H1 (cell line): ENCODE data around the gene CES4A. TPM values are rescaled to one million over a fixed set of nuclear protein-coding genes. Genes with fewer than 3 reads are reported as not detected.

Experiments
- CTCF ChIA-PET: fragments of 300-600 bp; sonication (Branson Sonifier 250); formaldehyde crosslinking; loops from one replicate; lab custom pipeline; 2021; ENCODE audit not compliant: partially characterized antibody; lab: Charles Lee
- POLR2A ChIA-PET: fragments of 300-600 bp; sonication (Branson Sonifier 250); formaldehyde crosslinking; loops from one replicate; lab custom pipeline; 2021; ENCODE audit warnings: inconsistent platforms; ENCODE audit not compliant: partially characterized antibody; lab: Charles Lee
- DNase-seq, 2 experiments: peaks; one replicate each; pipeline versions ENCODE4 v3.0.0 to v3.0.0-alpha.2; 2010 to 2022; ENCODE audit warnings: low spot score in 2 of 2, low read depth in 1 of 2, mixed read lengths in 1 of 2
- FAIRE-seq: peaks from 2 replicates; lab custom pipeline; 2011; peaks lifted over from hg19 to GRCh38; lab: Jason Lieb, UNC
- H2AFZ ChIP-seq: 2 replicates; pipeline ENCODE4 v1.8.1; 2012; ENCODE audit warnings: low read length, inconsistent platforms
- H2AK5ac ChIP-seq: 2 replicates; pipeline ENCODE4 v1.6.1; 2013; ENCODE audit warnings: low read depth, low read length
- H2BK120ac ChIP-seq: replicated peaks from 2 replicates; pipeline ENCODE3; 2013; ENCODE audit warnings: low read depth, low read length, inconsistent platforms
- H2BK12ac ChIP-seq: 2 replicates; pipeline ENCODE4 v1.6.1; 2013; ENCODE audit warnings: low read depth, low read length
- H2BK15ac ChIP-seq: 2 replicates; pipeline ENCODE4 v1.6.1; 2013; ENCODE audit warnings: low read length
- H2BK20ac ChIP-seq: 2 replicates; pipeline ENCODE4 v1.6.1; 2013; ENCODE audit warnings: low read length
- H2BK5ac ChIP-seq: 2 replicates; pipeline ENCODE4 v1.6.1; 2013; ENCODE audit warnings: low read depth, low read length
- H3K14ac ChIP-seq: 2 replicates; pipeline ENCODE4 v1.6.1; 2013; ENCODE audit warnings: inconsistent platforms; ENCODE audit not compliant: insufficient read length
- H3K18ac ChIP-seq: 2 replicates; pipeline ENCODE4 v1.6.1; 2013; ENCODE audit warnings: low read length; ENCODE audit errors: extremely low read depth
- H3K23ac ChIP-seq: 2 replicates; pipeline ENCODE4 v1.6.1; 2013; ENCODE audit warnings: inconsistent platforms; ENCODE audit not compliant: insufficient read length
- H3K23me2 ChIP-seq: 2 replicates; pipeline ENCODE4 v1.6.1; 2013; ENCODE audit warnings: low read depth, low read length
- H3K27ac ChIP-seq: 2 replicates; pipeline ENCODE4 v1.6.1; 2011; ENCODE audit warnings: low read depth, low read length, inconsistent platforms
- H3K27me3 ChIP-seq, 4 experiments: replicated peaks in 1 of 4; 1 replicate in 1 of 4; 2 replicates in 3 of 4; pipeline versions ENCODE4 v1.6.1 to v1.8.1; 2011 to 2013; ENCODE audit warnings: low read length in 3 of 4, mild to moderate bottlenecking in 3 of 4, inconsistent platforms in 2 of 4, mixed read lengths in 2 of 4, moderate library complexity in 1 of 4; ENCODE audit not compliant: control insufficient read depth in 3 of 4, insufficient read depth in 3 of 4; ENCODE audit errors: extremely low read depth in 1 of 4
- H3K36me3 ChIP-seq, 4 experiments: 2 replicates each; pipeline versions ENCODE4 v1.6.1 to v1.8.1; 2011 to 2013; ENCODE audit warnings: mild to moderate bottlenecking in 4 of 4, low read length in 3 of 4, moderate library complexity in 2 of 4, control low read depth in 1 of 4, inconsistent platforms in 1 of 4; ENCODE audit not compliant: insufficient read depth in 4 of 4, control insufficient read depth in 2 of 4
- H3K4ac ChIP-seq: replicated peaks from 2 replicates; pipeline ENCODE3; 2013; ENCODE audit warnings: low read length, low read depth, mixed read lengths, inconsistent platforms; ENCODE audit not compliant: insufficient read length
- H3K4me1 ChIP-seq, 4 experiments: replicated peaks in 1 of 4; 1 replicate in 1 of 4; 2 replicates in 3 of 4; pipeline versions ENCODE4 v1.6.1 to v1.8.1; 2011 to 2013; ENCODE audit warnings: low read length in 3 of 4, inconsistent platforms in 2 of 4, mixed read lengths in 1 of 4; ENCODE audit not compliant: insufficient read depth in 4 of 4, control insufficient read depth in 3 of 4
- H3K4me2 ChIP-seq, 2 experiments: 2 replicates each; pipeline versions ENCODE4 v1.6.1 to v1.8.1; 2011 to 2013; ENCODE audit warnings: low read depth in 2 of 2, low read length in 2 of 2, control low read depth in 1 of 2, inconsistent platforms in 1 of 2, mild to moderate bottlenecking in 1 of 2; ENCODE audit not compliant: insufficient read depth in 1 of 2
- H3K4me3 ChIP-seq, 4 experiments: fragments of 200-600, 300-600 bp in 1 of 4; sonication (generic), shearing (Covaris generic), sonication (Bioruptor Twin) in 1 of 4; 2 replicates each; pipeline versions ENCODE4 v1.5.1 to v1.8.1; 2011 to 2016; ENCODE audit warnings: low read length in 4 of 4, low read depth in 3 of 4, control low read depth in 2 of 4, inconsistent platforms in 2 of 4, mild to moderate bottlenecking in 2 of 4, mixed read lengths in 1 of 4, moderate library complexity in 1 of 4; ENCODE audit not compliant: insufficient read depth in 2 of 4; ENCODE audit errors: extremely low read depth in 1 of 4
- H3K56ac ChIP-seq: replicated peaks from 2 replicates; pipeline ENCODE3; 2013; ENCODE audit warnings: low read depth, mild to moderate bottlenecking, mixed read lengths, low read length, inconsistent platforms; ENCODE audit not compliant: insufficient read length
- H3K79me1 ChIP-seq: 2 replicates; pipeline ENCODE4 v1.6.1; 2013; ENCODE audit warnings: low read depth, low read length, control low read depth
- H3K79me2 ChIP-seq, 2 experiments: 2 replicates each; pipeline versions ENCODE4 v1.6.1 to v1.8.1; 2012 to 2013; ENCODE audit warnings: low read length in 2 of 2, mild to moderate bottlenecking in 2 of 2, inconsistent platforms in 1 of 2; ENCODE audit not compliant: insufficient read depth in 2 of 2, control insufficient read depth in 1 of 2
- H3K9ac ChIP-seq, 4 experiments: replicated peaks in 1 of 4; 1 replicate in 1 of 4; 2 replicates in 3 of 4; pipeline versions ENCODE4 v1.6.1 to v1.8.1; 2011 to 2013; ENCODE audit warnings: low read depth in 3 of 4, low read length in 3 of 4, control low read depth in 2 of 4, mild to moderate bottlenecking in 2 of 4, moderate library complexity in 2 of 4, inconsistent platforms in 1 of 4; ENCODE audit errors: extremely low read depth in 1 of 4
- H3K9me3 ChIP-seq, 2 experiments: 2 replicates each; pipeline versions ENCODE4 v1.6.1 to v1.8.1; 2012 to 2013; ENCODE audit warnings: mild to moderate bottlenecking in 2 of 2, moderate library complexity in 2 of 2, control low read depth in 1 of 2, inconsistent platforms in 1 of 2, low read depth in 1 of 2, low read length in 1 of 2, mixed read lengths in 1 of 2; ENCODE audit not compliant: insufficient read depth in 2 of 2
- H4K20me1 ChIP-seq, 2 experiments: replicated peaks in 1 of 2; 2 replicates each; pipeline versions ENCODE3 to v1.8.1; 2011 to 2013; ENCODE audit warnings: inconsistent platforms in 2 of 2, low read length in 2 of 2, mild to moderate bottlenecking in 1 of 2; ENCODE audit not compliant: insufficient read depth in 2 of 2, control insufficient read depth in 1 of 2
- H4K5ac ChIP-seq: 2 replicates; pipeline ENCODE4 v1.6.1; 2013; ENCODE audit warnings: low read length, low read depth, mixed read lengths, inconsistent platforms; ENCODE audit not compliant: insufficient read length
- H4K8ac ChIP-seq: 2 replicates; pipeline ENCODE4 v1.8.0; 2013; ENCODE audit warnings: mild to moderate bottlenecking, moderate library complexity, low read length, inconsistent platforms; ENCODE audit not compliant: insufficient read depth; ENCODE audit errors: extremely low read depth
- H4K91ac ChIP-seq: replicated peaks from 2 replicates; pipeline ENCODE3; 2013; ENCODE audit warnings: low read length, mixed read lengths, inconsistent platforms; ENCODE audit not compliant: insufficient read length
- RFX5 ChIP-seq: IDR thresholded peaks from 2 replicates; pipeline ENCODE4 v1.6.1; 2011; ENCODE audit warnings: low read depth, low read length, improper control_type of control experiment, borderline replicate concordance
- SP1 ChIP-seq: IDR thresholded peaks from 2 replicates; pipeline ENCODE4 v1.6.1; 2011; ENCODE audit warnings: low read depth, low read length
- WGBS, 2 experiments: shearing (Covaris generic) in 1 of 2; methylation state at CpG; one replicate each; pipeline versions ENCODE4 v1.1.6 to v1.1.7; 2013 to 2015; ENCODE audit warnings: low lambda C conversion rate in 2 of 2, mixed read lengths in 2 of 2, inconsistent platforms in 1 of 2, low coverage in 1 of 2, missing lambda C conversion rate in 1 of 2; ENCODE audit not compliant: insufficient replicate concordance in 2 of 2, insufficient coverage in 1 of 2, insufficient read length in 1 of 2; ENCODE audit errors: extremely low coverage in 1 of 2, missing lambda C conversion rate in 1 of 2; 5-methylcytosine and 5-hydroxymethylcytosine counted together
- polyA plus RNA-seq, 7 experiments: library from polyadenylated mRNA; depleted of rRNA in 3 of 7; stranded (reverse) in 5 of 7; unstranded in 2 of 7; fragments of >200 nt in 5 of 7; fragments of 200-250 nt in 2 of 7; gene quantifications; 1 replicate in 5 of 7; 2 replicates in 1 of 7; 4 replicates in 1 of 7; pipeline versions ENCODE4 v1.2.1 to v1.2.3, GENCODE V29; 2011 to 2013; ENCODE audit warnings: missing spikeins in 2 of 7, mixed read lengths in 2 of 7
- total RNA-seq: library from RNA; stranded (reverse); fragmentation: NEBNext Ultra II Directional; extraction: Animal tissue kit (Norgen Biotek cat#: 25700); gene quantifications from 2 replicates; pipeline ENCODE4 v1.2.1, GENCODE V29; 2021

CES4A gene
- total and polyA plus RNA-seq, 2 of the 8 experiments (the other 6 are each of a cell fraction or from before 2014, with no cell fraction given): 0.93 to 1.5 TPM

DNA sequence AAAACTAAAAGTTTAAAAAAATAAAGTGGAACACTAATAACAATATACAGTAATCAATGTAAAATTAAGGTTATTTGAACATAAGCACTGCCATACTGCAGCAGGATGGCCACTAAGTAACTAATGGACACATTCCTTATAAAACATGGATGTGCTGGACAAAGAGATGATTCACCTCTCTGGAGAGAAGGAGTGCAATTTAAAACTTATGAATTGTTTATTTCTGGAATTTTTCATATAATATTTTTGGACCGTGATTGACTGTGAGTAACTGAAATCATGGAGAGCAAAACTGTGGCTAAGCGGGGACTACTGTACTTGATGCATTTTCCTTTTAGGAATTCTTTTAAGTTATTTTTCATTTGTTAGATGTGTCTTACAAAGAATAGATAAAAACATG, 62.4 kb downstream of the CES4A start:
- H4K20me1 ChIP-seq: peaks cover 1 to 2% of the 10 kb centered on the region in 2 experiments
- ChIA-PET CTCF (interaction anchor here (0.7 to 1.3 kb wide), 2 partner anchors 9 to 32 kb away, joined by 3 to 4 read pairs; no protein-coding TSS in a partner anchor), POLR2A (no interaction called here)

More for the DNA sequence above, 62.4 kb downstream of the CES4A start:
- Histone ChIP-seq H4K91ac (no peak overlapping the region), H3K4me2 (no peak overlapping the region), H3K9ac (no peak overlapping the region), H3K9me3 (no peaks in the 10 kb centered on the region), H3K4me1 (no peaks in the 10 kb centered on the region; a peak in 1 of 7 replicates), H2BK20ac (no peak overlapping the region), H2AK5ac (no peak overlapping the region), H3K79me1 (no peaks in the 10 kb centered on the region), H3K27ac (no peak overlapping the region), H3K36me3 (0 out of 8 replicates have a peak, but pooled peaks cover 0 to 2% (median 0%) of the 10 kb centered on the region in 4 experiments), H3K23me2 (no peaks in the 10 kb centered on the region), H3K23ac (no peak overlapping the region), H4K8ac (no peak overlapping the region), H3K4ac (no peak overlapping the region), H3K27me3 (no peaks in the 10 kb centered on the region), H2BK15ac (no peak overlapping the region), H4K5ac (no peak overlapping the region), H3K18ac (no peak overlapping the region), H3K79me2 (peaks cover 0 to 2% of the 10 kb centered on the region in 2 experiments; a peak in 1 of 4 replicates), H2BK12ac (no peak overlapping the region), H2BK120ac (no peak overlapping the region), H2BK5ac (no peak overlapping the region), H3K56ac (no peak overlapping the region), H3K14ac (no peak overlapping the region), H3K4me3 (no peak overlapping the region), H2AFZ (no peak overlapping the region)
- TF ChIP-seq RFX5 (no peak), SP1 (no peak)
- 98% methylated on average over 2 of the region's 2 CpGs; no CpG with 5 or more reads in 1 of the 2 experiments for WGBS, 2 experiments
- DNase-seq (no peak), FAIRE-seq (no peak)
